Cardiac fibroblast (primary cell): Measurements from ENCODE around the gene KDF1.
"Not testable (repeated sequence)": the region's sequence is repeated elsewhere in the genome, so short reads cannot be mapped to it uniquely, and the experiment has no call there.

ENCODE experiments used
- DNase-seq, 2 donors: peaks; one replicate each; pipeline versions ENCODE4 v3.0.0 to v3.0.0-alpha.2; 2010; ENCODE audit warnings: low read depth in 2 of 2
- H3K4me3 ChIP-seq, 2 donors: replicated peaks in 1 of 2; 1 replicate in 1 of 2; 2 replicates in 1 of 2; pipeline ENCODE4 v1.5.1; 2011; ENCODE audit warnings: low read depth in 2 of 2, low read length in 2 of 2, mild to moderate bottlenecking in 2 of 2, moderate library complexity in 1 of 2
- CTCF ChIP-seq: IDR thresholded peaks from one replicate; pipeline ENCODE4 v1.5.1; 2011; ENCODE audit warnings: low read depth, mild to moderate bottlenecking, low read length, inconsistent platforms

Gene KDF1

GRCh38 chr1:26991310-26992116 is 31.2 kb upstream of the KDF1 start:
- no peak overlapping the region for H3K4me3 ChIP-seq
- DNase-seq: no peak
- TF ChIP-seq CTCF: no peak

- H3K4me3 ChIP-seq, DNase-seq: not testable (repeated sequence)
These were observed 29.3 kb upstream of the KDF1 start for GRCh38 chr1:26989403-26990109.

- no peak for DNase-seq
- TF ChIP-seq CTCF: no peak
- H3K4me3 ChIP-seq: no peak overlapping the region
These were observed 26.4 kb upstream of the KDF1 start for GRCh38 chr1:26986658-26987057.

DNA sequence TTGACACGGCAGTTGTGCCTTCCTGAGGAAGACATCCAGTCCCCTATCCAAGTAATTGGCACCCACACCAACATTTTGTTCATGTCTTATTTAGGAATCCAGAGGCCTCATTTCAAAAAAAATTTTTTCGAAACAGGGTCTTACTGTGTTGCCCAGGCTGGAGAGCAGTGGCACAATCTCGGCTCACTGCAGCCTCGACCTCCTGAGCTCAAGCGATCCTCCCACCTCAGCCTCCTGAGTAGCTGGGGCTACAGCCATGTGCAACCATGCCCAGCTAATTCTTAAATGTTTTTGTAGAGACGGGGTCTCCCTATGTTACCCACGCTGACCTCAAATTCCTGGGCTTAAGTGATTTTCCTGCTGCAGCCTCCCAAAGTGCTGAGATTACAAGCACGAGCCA is 24.0 kb upstream of the KDF1 start:
- no peak for TF ChIP-seq CTCF
- no peak for DNase-seq

GRCh38 chr1:26983863-26984262 is 23.6 kb upstream of the KDF1 start:
- H3K4me3 ChIP-seq: no peak overlapping the region
- TF ChIP-seq CTCF: no peak
- no peak for DNase-seq

More for the DNA sequence above, 24.0 kb upstream of the KDF1 start:
- no peak overlapping the region for H3K4me3 ChIP-seq

DNA sequence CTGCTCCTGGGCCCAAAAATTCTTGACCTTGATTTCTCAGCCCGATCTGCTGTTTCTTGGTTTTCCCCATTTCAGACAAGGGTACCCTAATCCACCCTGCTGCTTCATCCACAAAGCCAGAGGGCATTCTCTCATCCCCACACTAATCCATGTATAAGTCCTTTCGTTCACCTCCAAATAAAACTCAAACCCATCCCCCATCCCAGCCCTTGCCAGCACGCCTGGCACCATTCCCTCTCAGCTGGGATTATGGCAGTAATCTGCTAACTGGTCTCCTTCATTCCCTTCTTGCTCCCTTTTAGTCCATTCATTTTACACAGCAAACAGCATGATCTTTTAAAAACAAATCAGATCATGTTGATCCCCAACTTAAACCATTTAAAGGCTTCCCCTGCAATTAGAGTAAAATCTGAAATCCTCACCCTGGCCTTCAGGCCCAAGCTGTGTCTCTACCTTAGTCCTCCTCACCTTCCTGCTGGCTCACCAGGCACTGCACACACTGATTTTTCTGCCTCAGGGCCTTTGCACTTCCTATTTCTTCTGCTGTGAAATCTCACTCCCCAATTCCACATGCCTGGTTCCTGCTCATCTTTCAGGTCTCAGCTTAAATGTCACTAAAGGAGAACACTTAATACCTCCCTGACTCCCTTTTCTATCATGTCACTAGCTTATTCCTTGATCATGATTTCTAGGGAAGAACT is 21.0 kb upstream of the KDF1 start:
- no peak overlapping the region for H3K4me3 ChIP-seq
- TF ChIP-seq CTCF: no peak
- no peak for DNase-seq

DNA sequence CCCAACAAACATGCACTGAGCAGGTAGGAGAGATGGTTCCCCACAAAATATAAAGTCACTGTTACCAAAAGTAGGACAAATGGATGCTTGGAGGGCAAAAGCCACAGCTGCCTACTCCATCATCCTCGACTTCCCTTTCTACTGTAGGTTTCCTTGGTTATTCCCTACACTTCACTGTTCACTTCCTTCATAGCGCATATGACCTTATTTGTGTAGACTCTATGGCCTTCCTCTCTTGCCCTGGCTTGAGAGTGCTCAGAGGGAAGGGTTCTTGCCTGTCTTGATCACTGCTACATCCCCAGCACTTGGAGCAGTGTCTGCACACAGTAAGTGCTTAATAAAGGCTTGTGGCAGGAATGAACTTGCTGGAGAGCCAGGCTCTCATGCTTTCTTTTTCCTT is 18.6 kb upstream of the KDF1 start:
- DNase-seq: no peak
- no peak overlapping the region for H3K4me3 ChIP-seq
- no peak for TF ChIP-seq CTCF
